ENCODE measurements around the gene SMURF1. TPM values are rescaled to one million over a fixed set of nuclear protein-coding genes. Genes with fewer than 3 reads are reported as not detected.
A peak's percentile ranks its signal among the peaks of the same experiment; 100 is the strongest.

The SMURF1 gene
- total RNA-seq, 1 donor from 2014 or later, result 30.2 TPM

GRCh38 chr7:99002148-99002826 is 141.6 kb downstream of the SMURF1 start:
- DNase-seq (ENCODE audit: low spot score), result no peak
- Mint-ChIP-seq H3K27me3 (ENCODE audit: low read depth) (no peaks in the 10 kb centered on the region), H3K36me3 (ENCODE audit: low read depth) (peaks cover 30% of the 10 kb centered on the region), H3K27ac (ENCODE audit: unreplicated experiment) (no peak overlapping the region), H3K9me3 (ENCODE audit: low read depth) (no peaks in the 10 kb centered on the region), H3K4me3 (ENCODE audit: unreplicated experiment) (no peak overlapping the region), H3K4me1 (ENCODE audit: low read depth) (peaks cover 18% of the 10 kb centered on the region)
- TF ChIP-seq CTCF (IDR thresholded peaks at IDR 0.05), result no peak

GRCh38 chr7:99001482-99002147 is 142.3 kb downstream of the SMURF1 start:
- Mint-ChIP-seq H3K36me3 (ENCODE audit: low read depth) (peaks cover 28% of the 10 kb centered on the region), H3K9me3 (ENCODE audit: low read depth) (no peaks in the 10 kb centered on the region), H3K27me3 (ENCODE audit: low read depth) (no peaks in the 10 kb centered on the region), H3K4me1 (ENCODE audit: low read depth) (peaks cover 18% of the 10 kb centered on the region), H3K4me3 (ENCODE audit: unreplicated experiment) (no peak overlapping the region), H3K27ac (ENCODE audit: unreplicated experiment) (peak overlapping the region; percentile 74)
- no peak for DNase-seq (ENCODE audit: low spot score)
- TF ChIP-seq CTCF (IDR thresholded peaks at IDR 0.05), result no peak

GRCh38 chr7:99000904-99001465 is 142.9 kb downstream of the SMURF1 start:
- TF ChIP-seq CTCF (IDR thresholded peaks at IDR 0.05), result no peak
- H3K4me3 Mint-ChIP-seq (ENCODE audit: unreplicated experiment), result no peak overlapping the region
- H3K27me3 Mint-ChIP-seq (ENCODE audit: low read depth), result no peaks in the 10 kb centered on the region
- H3K27ac Mint-ChIP-seq (ENCODE audit: unreplicated experiment), result peak overlapping the region; percentile 74
- peaks cover 29% of the 10 kb centered on the region for H3K36me3 Mint-ChIP-seq (ENCODE audit: low read depth)
- DNase-seq (ENCODE audit: low spot score), result no peak
- no peaks in the 10 kb centered on the region for H3K9me3 Mint-ChIP-seq (ENCODE audit: low read depth)
- peaks cover 18% of the 10 kb centered on the region for H3K4me1 Mint-ChIP-seq (ENCODE audit: low read depth)

- no peak for TF ChIP-seq CTCF (IDR thresholded peaks at IDR 0.05)
- peaks cover 18% of the 10 kb centered on the region for H3K4me1 Mint-ChIP-seq (ENCODE audit: low read depth)
- DNase-seq (ENCODE audit: low spot score), result no peak
- H3K27ac Mint-ChIP-seq (ENCODE audit: unreplicated experiment), result peak overlapping the region; percentile 74
- H3K36me3 Mint-ChIP-seq (ENCODE audit: low read depth), result peaks cover 31% of the 10 kb centered on the region
- no peaks in the 10 kb centered on the region for H3K27me3 Mint-ChIP-seq (ENCODE audit: low read depth)
- no peak overlapping the region for H3K4me3 Mint-ChIP-seq (ENCODE audit: unreplicated experiment)
- H3K9me3 Mint-ChIP-seq (ENCODE audit: low read depth), result no peaks in the 10 kb centered on the region
Observed at GRCh38 chr7:99000196-99000903, 143.6 kb downstream of the SMURF1 start.

All from chondrocyte (in vitro differentiated cells).